GM10248 (cell line): ENCODE data around the gene ST3GAL2.

Source experiments
- CTCF ChIA-PET: fragments of 300-600 bp; sonication (Branson Sonifier 250); formaldehyde crosslinking; extraction: SDS; loops from one replicate; lab custom pipeline; 2021; ENCODE audit warnings: antibody characterized with exemption; lab: Yijun Ruan, JAX
- POLR2A ChIA-PET: fragments of 350-650 bp; sonication (Branson Sonifier 250); formaldehyde crosslinking; extraction: SDS; loops from one replicate; lab custom pipeline; 2020; ENCODE audit warnings: antibody characterized with exemption; lab: Yijun Ruan, JAX
- DNase-seq: peaks from one replicate; pipeline ENCODE4 v3.0.0; 2012; ENCODE audit errors: extremely low spot score
- CTCF ChIP-seq: IDR thresholded peaks from 2 replicates; pipeline ENCODE4 v1.5.1; 2012; ENCODE audit warnings: mild to moderate bottlenecking, low read depth; ENCODE audit errors: extremely low read depth, missing control alignments, control extremely low read depth

The ST3GAL2 gene

GRCh38 chr16:70434484-70435260 is 4.2 kb downstream of the ST3GAL2 start:
- POLR2A ChIA-PET = no interaction called here
- no peak for DNase-seq
- no peak for TF ChIP-seq CTCF
- CTCF ChIA-PET = interaction anchor here (1.0 kb wide), 1 partner anchor 40 kb away, joined by 3 read pairs; no protein-coding TSS in a partner anchor

- no peak for TF ChIP-seq CTCF
- CTCF ChIA-PET = interaction anchor here (1.0 to 1.6 kb wide), 6 partner anchors 10 to 39 kb away, joined by 3 to 4 read pairs (median 3); no protein-coding TSS in a partner anchor
- POLR2A ChIA-PET = interaction anchor here (0.6 kb wide), 1 partner anchor 21 kb away, joined by 3 read pairs; the partner anchor contains the start of gene FCSK
- DNase-seq = no peak
Measured at GRCh38 chr16:70433458-70434103, 5.3 kb downstream of the ST3GAL2 start.

GRCh38 chr16:70432723-70433457 is 6.0 kb downstream of the ST3GAL2 start:
- POLR2A ChIA-PET = interaction anchor here (0.7 kb wide), 1 partner anchor 53 kb away, joined by 4 read pairs; no protein-coding TSS in a partner anchor
- no peak for DNase-seq

GRCh38 chr16:70432356-70432722 is 6.6 kb downstream of the ST3GAL2 start:
- DNase-seq = no peak
- CTCF ChIA-PET = interaction anchor here (1.0 to 1.6 kb wide), 9 partner anchors 11 to 46 kb away, joined by 3 to 4 read pairs (median 3); partner anchors contain the start of gene FCSK
- TF ChIP-seq CTCF = no peak
- POLR2A ChIA-PET = interaction anchor here (0.7 kb wide), 1 partner anchor 52 kb away, joined by 4 read pairs; no protein-coding TSS in a partner anchor

More at GRCh38 chr16:70432723-70433457, 6.0 kb downstream of the ST3GAL2 start:
- CTCF ChIA-PET = interaction anchor here (1.0 to 1.6 kb wide), 9 partner anchors 11 to 45 kb away, joined by 3 to 4 read pairs (median 3); partner anchors contain the start of gene FCSK
- no peak for TF ChIP-seq CTCF

GRCh38 chr16:70430667-70431536 is 8.0 kb downstream of the ST3GAL2 start:
- DNase-seq = peak; percentile 81
- ChIA-PET POLR2A (interaction anchor here (0.7 to 1.5 kb wide), 2 partner anchors 11 to 22 kb away, joined by 3 to 4 read pairs; no protein-coding TSS in a partner anchor), CTCF (no interaction called here)
- TF ChIP-seq CTCF = no peak
